GM10847 (cell line): ENCODE results near the gene FAM184B.

ENCODE experiments used
- POLR2A ChIP-seq: IDR thresholded peaks from 2 replicates; pipeline ENCODE4 v1.6.1; 2011; ENCODE audit not compliant: insufficient read length; ENCODE audit errors: extremely low read depth

The FAM184B gene

GRCh38 chr4:17758485-17758884 is 22.9 kb downstream of the FAM184B start:
- TF ChIP-seq POLR2A, result no peak

- no peak for TF ChIP-seq POLR2A
Measured at GRCh38 chr4:17757621-17758020, 23.8 kb downstream of the FAM184B start.

- TF ChIP-seq POLR2A, result no peak
Measured at GRCh38 chr4:17753646-17754045, 27.8 kb downstream of the FAM184B start.

GRCh38 chr4:17740702-17741101 is 40.7 kb downstream of the FAM184B start:
- TF ChIP-seq POLR2A, result no peak

- no peak for TF ChIP-seq POLR2A
Measured at GRCh38 chr4:17736484-17736883, 44.9 kb downstream of the FAM184B start.

GRCh38 chr4:17726911-17727310 is 54.5 kb downstream of the FAM184B start:
- no peak for TF ChIP-seq POLR2A

- no peak for TF ChIP-seq POLR2A
Measured at GRCh38 chr4:17723648-17724047, 57.8 kb downstream of the FAM184B start.

GRCh38 chr4:17722356-17722700 is 59.1 kb downstream of the FAM184B start:
- TF ChIP-seq POLR2A, result no peak

- TF ChIP-seq POLR2A, result no peak
Measured at GRCh38 chr4:17721496-17722355, 59.7 kb downstream of the FAM184B start.

- TF ChIP-seq POLR2A, result no peak
Measured at GRCh38 chr4:17719106-17719505, 62.3 kb downstream of the FAM184B start.

GRCh38 chr4:17718471-17718870 is 63.0 kb downstream of the FAM184B start:
- TF ChIP-seq POLR2A, result no peak

GRCh38 chr4:17717301-17717700 is 64.1 kb downstream of the FAM184B start:
- TF ChIP-seq POLR2A, result no peak

- TF ChIP-seq POLR2A, result no peak
Measured at GRCh38 chr4:17715511-17715910, 65.9 kb downstream of the FAM184B start.

GRCh38 chr4:17713779-17714178 is 67.6 kb downstream of the FAM184B start:
- TF ChIP-seq POLR2A, result no peak

GRCh38 chr4:17712166-17712565 is 69.3 kb downstream of the FAM184B start:
- TF ChIP-seq POLR2A, result no peak

GRCh38 chr4:17709763-17710068 is 71.7 kb downstream of the FAM184B start:
- no peak for TF ChIP-seq POLR2A
